Vagina (tissue), 2 donors: ENCODE data around the gene HEMK1. TPM values are rescaled to one million over a fixed set of nuclear protein-coding genes. Genes with fewer than 3 reads are reported as not detected.

Experiments
- DNase-seq, 2 donors: peaks; one replicate each; pipeline ENCODE4 v3.0.0-alpha.2; 2017; ENCODE audit errors: extremely low spot score in 2 of 2
- H3K27ac ChIP-seq: fragments of 200-600 bp; sonication (generic); one replicate; pipeline ENCODE4 v1.5.1; 2019
- H3K27me3 ChIP-seq: fragments of 200-600 bp; sonication (generic); one replicate; pipeline ENCODE4 v1.5.1; 2019
- H3K36me3 ChIP-seq, 2 donors: fragments of 200-600 bp; sonication (generic); one replicate each; pipeline ENCODE4 v1.5.1; 2017 to 2019
- H3K4me1 ChIP-seq: fragments of 200-600 bp; sonication (generic); one replicate; pipeline ENCODE4 v1.5.1; 2019
- H3K4me3 ChIP-seq, 2 donors: fragments of 200-600 bp; sonication (generic); 1 replicate in 1 of 2; 2 replicates in 1 of 2; pipeline ENCODE4 v1.5.1; 2016 to 2019
- H3K9me3 ChIP-seq: fragments of 200-600 bp; sonication (generic); one replicate; pipeline ENCODE4 v1.5.1; 2019
- CTCF ChIP-seq, 3 experiments: fragments of 450-650 bp in 2 of 3; fragments of 200-600 bp in 1 of 3; sonication (generic) in 1 of 3; IDR thresholded peaks; one replicate each; pipeline ENCODE4 v1.5.1; 2017 to 2019; ENCODE audit warnings: antibody characterized with exemption in 3 of 3, mild to moderate bottlenecking in 2 of 3, moderate library complexity in 2 of 3
- POLR2A ChIP-seq, 2 donors: fragments of 450-650 bp; IDR thresholded peaks; one replicate each; pipeline ENCODE4 v1.6.1; 2017; ENCODE audit warnings: antibody characterized with exemption in 2 of 2, mild to moderate bottlenecking in 2 of 2, moderate library complexity in 2 of 2
- POLR2AphosphoS5 ChIP-seq, 2 donors: sonication (generic); formaldehyde crosslinking; IDR thresholded peaks; one replicate each; pipeline ENCODE4 v1.9.0; 2017; ENCODE audit warnings: antibody characterized with exemption in 2 of 2, mild to moderate bottlenecking in 2 of 2, low read depth in 1 of 2; ENCODE audit not compliant: insufficient read depth in 1 of 2
- intact Hi-C: fragments of 100-400 bp; cut with DNase I; formaldehyde crosslinking; loops from one replicate; pipeline ENCODE4 v1.15.1; 2023
- total RNA-seq: library from RNA; depleted of rRNA; stranded (reverse); fragments of >200 nt; gene quantifications from one replicate; pipeline ENCODE4 v1.2.3, GENCODE V29; 2016

HEMK1 gene
- total RNA-seq, 1 donor from 2014 or later = 3.4 TPM

GRCh38 chr3:50627407-50628051, 58.2 kb downstream of the HEMK1 start:
- Histone ChIP-seq H3K9me3 (no peaks in the 10 kb centered on the region), H3K4me3 (no peak overlapping the region), H3K36me3 (no peaks in the 10 kb centered on the region), H3K4me1 (peaks cover 76% of the 10 kb centered on the region), H3K27me3 (no peaks in the 10 kb centered on the region), H3K27ac (peak overlapping the region; percentile 46)
- TF ChIP-seq POLR2AphosphoS5 (IDR thresholded peaks at IDR 0.05; ENCODE audit: insufficient read depth in 1 of 2, low read depth in 1 of 2) = peak in 1 of 2 donors; percentile 41
- no peak for TF ChIP-seq CTCF (IDR thresholded peaks at IDR 0.05)
- no peak for TF ChIP-seq POLR2A (IDR thresholded peaks at IDR 0.05)
- no peak for DNase-seq
- intact Hi-C loops = no loop called here

- no peak for DNase-seq
- H3K36me3 ChIP-seq = no peaks in the 10 kb centered on the region
- no peak overlapping the region for H3K4me3 ChIP-seq
- no peak for TF ChIP-seq CTCF (IDR thresholded peaks at IDR 0.05)
- no peak for TF ChIP-seq POLR2AphosphoS5 (IDR thresholded peaks at IDR 0.05; ENCODE audit: insufficient read depth in 1 of 2, low read depth in 1 of 2)
- no peak for TF ChIP-seq POLR2A (IDR thresholded peaks at IDR 0.05)
- H3K27ac ChIP-seq = no peak overlapping the region
- intact Hi-C loops = no loop called here
- no peaks in the 10 kb centered on the region for H3K9me3 ChIP-seq
- no peaks in the 10 kb centered on the region for H3K27me3 ChIP-seq
- peaks cover 70% of the 10 kb centered on the region for H3K4me1 ChIP-seq
These were observed 59.3 kb downstream of the HEMK1 start for GRCh38 chr3:50628601-50629000.

GRCh38 chr3:50630394-50630793, 61.1 kb downstream of the HEMK1 start:
- Histone ChIP-seq H3K4me3 (no peak overlapping the region), H3K36me3 (no peaks in the 10 kb centered on the region), H3K4me1 (peaks cover 52% of the 10 kb centered on the region), H3K27ac (no peak overlapping the region), H3K27me3 (no peaks in the 10 kb centered on the region), H3K9me3 (no peaks in the 10 kb centered on the region)
- TF ChIP-seq CTCF (IDR thresholded peaks at IDR 0.05) (no peak), POLR2AphosphoS5 (IDR thresholded peaks at IDR 0.05; ENCODE audit: insufficient read depth in 1 of 2, low read depth in 1 of 2) (no peak), POLR2A (IDR thresholded peaks at IDR 0.05) (no peak)
- intact Hi-C loops = no loop called here
- no peak for DNase-seq

GRCh38 chr3:50630877-50631276, 61.6 kb downstream of the HEMK1 start:
- H3K9me3 ChIP-seq = no peaks in the 10 kb centered on the region
- H3K36me3 ChIP-seq = no peaks in the 10 kb centered on the region
- TF ChIP-seq POLR2AphosphoS5 (IDR thresholded peaks at IDR 0.05; ENCODE audit: insufficient read depth in 1 of 2, low read depth in 1 of 2) (no peak), CTCF (IDR thresholded peaks at IDR 0.05) (no peak), POLR2A (IDR thresholded peaks at IDR 0.05) (no peak)
- no peaks in the 10 kb centered on the region for H3K27me3 ChIP-seq
- no peak overlapping the region for H3K4me3 ChIP-seq
- intact Hi-C loops = no loop called here
- DNase-seq = no peak
- no peak overlapping the region for H3K27ac ChIP-seq
- H3K4me1 ChIP-seq = peaks cover 47% of the 10 kb centered on the region

GRCh38 chr3:50632450-50632849, 63.1 kb downstream of the HEMK1 start:
- intact Hi-C loops = no loop called here
- Histone ChIP-seq H3K4me1 (peaks cover 40% of the 10 kb centered on the region), H3K9me3 (no peaks in the 10 kb centered on the region), H3K27me3 (no peaks in the 10 kb centered on the region), H3K36me3 (no peaks in the 10 kb centered on the region), H3K27ac (no peak overlapping the region), H3K4me3 (no peak overlapping the region)
- DNase-seq = no peak
- TF ChIP-seq CTCF (IDR thresholded peaks at IDR 0.05) = no peak
- TF ChIP-seq POLR2AphosphoS5 (IDR thresholded peaks at IDR 0.05; ENCODE audit: insufficient read depth in 1 of 2, low read depth in 1 of 2) = no peak
- TF ChIP-seq POLR2A (IDR thresholded peaks at IDR 0.05) = no peak
